Sigmoid colon (tissue), 4 donors: ENCODE measurements around the gene GCNT2.

ENCODE experiments used
- POLR2A ChIP-seq, 2 donors: fragments of 450-650 bp; IDR thresholded peaks; one replicate each; pipeline ENCODE4 v1.6.1; 2016; ENCODE audit warnings: antibody characterized with exemption in 2 of 2, mild to moderate bottlenecking in 2 of 2, moderate library complexity in 2 of 2
- POLR2AphosphoS5 ChIP-seq, 4 donors: sonication (generic); formaldehyde crosslinking; IDR thresholded peaks; one replicate each; pipeline ENCODE4 v1.6.1; 2017; ENCODE audit warnings: antibody characterized with exemption in 4 of 4
- TF ChIP-seq, protein P1 (sequence below), 4 experiments: fragments of 450-650 bp in 3 of 4; fragments of 200-600 bp in 1 of 4; IDR thresholded peaks; one replicate each; pipeline ENCODE4 v1.5.1; 2016 to 2019; ENCODE audit warnings: antibody characterized with exemption in 4 of 4, mild to moderate bottlenecking in 3 of 4, moderate library complexity in 2 of 4

GRCh38 chr6:10613077-10613476 lies 91.9 kb downstream of the GCNT2 start:
- TF ChIP-seq, protein P1, sequence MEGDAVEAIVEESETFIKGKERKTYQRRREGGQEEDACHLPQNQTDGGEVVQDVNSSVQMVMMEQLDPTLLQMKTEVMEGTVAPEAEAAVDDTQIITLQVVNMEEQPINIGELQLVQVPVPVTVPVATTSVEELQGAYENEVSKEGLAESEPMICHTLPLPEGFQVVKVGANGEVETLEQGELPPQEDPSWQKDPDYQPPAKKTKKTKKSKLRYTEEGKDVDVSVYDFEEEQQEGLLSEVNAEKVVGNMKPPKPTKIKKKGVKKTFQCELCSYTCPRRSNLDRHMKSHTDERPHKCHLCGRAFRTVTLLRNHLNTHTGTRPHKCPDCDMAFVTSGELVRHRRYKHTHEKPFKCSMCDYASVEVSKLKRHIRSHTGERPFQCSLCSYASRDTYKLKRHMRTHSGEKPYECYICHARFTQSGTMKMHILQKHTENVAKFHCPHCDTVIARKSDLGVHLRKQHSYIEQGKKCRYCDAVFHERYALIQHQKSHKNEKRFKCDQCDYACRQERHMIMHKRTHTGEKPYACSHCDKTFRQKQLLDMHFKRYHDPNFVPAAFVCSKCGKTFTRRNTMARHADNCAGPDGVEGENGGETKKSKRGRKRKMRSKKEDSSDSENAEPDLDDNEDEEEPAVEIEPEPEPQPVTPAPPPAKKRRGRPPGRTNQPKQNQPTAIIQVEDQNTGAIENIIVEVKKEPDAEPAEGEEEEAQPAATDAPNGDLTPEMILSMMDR (IDR thresholded peaks at IDR 0.05) = no peak
- TF ChIP-seq POLR2AphosphoS5 (IDR thresholded peaks at IDR 0.05) (no peak), POLR2A (IDR thresholded peaks at IDR 0.05) (no peak)
